NOMO-1 (cell line): ENCODE data around the gene ACTL8.

Experiments used
- DNase-seq, 2 experiments: peaks; one replicate each; lab custom pipeline; 2025; ENCODE audit not compliant: unreplicated experiment in 2 of 2; lab: John Stamatoyannopoulos, UW

The ACTL8 gene, protein sequence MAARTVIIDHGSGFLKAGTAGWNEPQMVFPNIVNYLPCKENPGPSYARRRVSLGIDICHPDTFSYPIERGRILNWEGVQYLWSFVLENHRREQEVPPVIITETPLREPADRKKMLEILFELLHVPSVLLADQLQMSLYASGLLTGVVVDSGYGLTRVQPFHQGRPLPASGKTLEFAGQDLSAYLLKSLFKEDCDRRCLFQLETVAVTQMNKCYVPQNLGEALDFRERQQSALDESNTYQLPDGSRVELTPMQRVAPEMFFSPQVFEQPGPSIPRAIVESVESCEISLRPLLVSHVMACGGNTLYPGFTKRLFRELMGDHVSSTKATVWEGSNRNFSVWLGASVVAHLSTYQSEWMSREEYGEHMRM

GRCh38 chr1:17755120-17755519 lies at the start of gene ACTL8:
TSS of gene ACTL8 (plus strand) at chr1:17755333. CDS start at chr1:17823009, 67,676 bp downstream.
- no peak for DNase-seq

DNA sequence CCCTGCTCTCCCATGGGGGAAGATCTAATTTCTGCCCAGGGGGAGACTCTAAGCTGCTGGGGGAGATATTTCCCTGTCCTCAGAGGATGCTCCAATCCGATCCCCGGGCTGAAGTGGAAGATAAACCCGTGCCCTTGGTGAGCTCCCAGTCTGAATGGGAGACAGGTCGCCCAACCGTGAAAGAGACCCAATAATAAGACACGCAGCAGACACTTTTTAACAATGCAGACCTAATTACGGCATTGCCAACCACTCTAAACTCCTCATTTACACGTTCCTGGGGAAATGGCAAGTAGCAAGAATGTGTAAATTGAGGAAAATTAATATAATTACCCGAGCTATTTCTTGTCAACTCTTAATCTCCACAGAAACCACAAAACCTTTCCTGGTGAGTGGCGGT lies 48.7 kb upstream of the ACTL8 start:
- DNase-seq: no peak

- no peak for DNase-seq
Measured at GRCh38 chr1:17709981-17710380, 45.2 kb upstream of the ACTL8 start.

DNA sequence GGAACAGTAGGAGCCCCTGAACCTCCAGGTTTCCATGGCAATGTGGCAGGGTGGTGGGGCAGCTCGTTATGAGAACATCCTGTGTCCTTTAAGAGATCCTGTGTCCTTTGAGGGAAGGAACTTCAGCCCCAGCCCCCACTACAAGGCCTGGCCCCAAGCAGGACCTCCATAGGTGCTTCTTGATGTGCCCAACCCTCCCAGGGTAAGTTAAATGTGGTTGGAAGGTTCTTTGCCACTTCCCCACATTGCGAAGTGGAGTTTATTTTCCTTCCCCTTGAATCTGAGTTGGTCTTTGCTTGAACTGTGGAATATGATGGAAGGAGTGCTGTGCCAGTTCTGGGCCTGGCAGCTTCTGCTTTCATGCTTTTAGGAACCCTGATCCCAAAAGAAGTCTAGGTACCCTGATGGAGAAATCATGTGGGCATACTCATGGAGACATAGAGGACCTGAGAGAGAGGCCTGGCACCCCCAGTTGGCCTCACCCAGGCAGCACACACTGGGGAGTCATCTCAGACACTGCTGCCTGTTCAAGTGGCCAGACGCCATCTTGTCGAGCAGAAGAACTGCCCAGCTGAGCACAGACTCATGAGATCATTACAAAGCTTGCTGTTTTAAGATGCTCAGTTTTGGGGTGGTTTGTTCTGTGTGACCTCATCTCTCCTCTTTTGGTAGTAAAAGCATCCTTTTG lies 44.1 kb upstream of the ACTL8 start:
- DNase-seq: no peak

- DNase-seq: no peak
Measured at GRCh38 chr1:17711577-17711910, 43.6 kb upstream of the ACTL8 start.

GRCh38 chr1:17711941-17712340 lies 43.2 kb upstream of the ACTL8 start:
- no peak for DNase-seq

DNA sequence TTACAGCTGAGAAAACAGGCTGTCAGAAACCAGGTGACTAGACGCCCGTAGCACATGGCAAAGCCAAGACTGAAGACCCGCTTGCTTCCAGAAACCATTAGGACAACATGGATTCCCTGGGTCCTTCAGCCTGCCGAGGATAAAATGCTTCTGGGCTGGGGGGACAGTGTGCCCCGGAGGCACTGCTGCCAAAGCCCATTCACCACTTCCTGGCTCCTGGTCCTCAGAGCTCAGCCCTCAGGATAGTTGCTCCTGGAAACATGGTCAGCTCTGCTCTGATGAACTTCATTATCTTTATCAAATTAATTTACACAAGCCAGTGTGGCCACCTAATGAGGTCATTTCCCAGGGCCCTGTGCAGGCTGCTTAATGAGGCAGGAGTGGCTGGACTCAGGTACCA lies 41.1 kb upstream of the ACTL8 start:
- no peak for DNase-seq

GRCh38 chr1:17717594-17718535 lies 37.3 kb upstream of the ACTL8 start:
- DNase-seq: no peak

DNA sequence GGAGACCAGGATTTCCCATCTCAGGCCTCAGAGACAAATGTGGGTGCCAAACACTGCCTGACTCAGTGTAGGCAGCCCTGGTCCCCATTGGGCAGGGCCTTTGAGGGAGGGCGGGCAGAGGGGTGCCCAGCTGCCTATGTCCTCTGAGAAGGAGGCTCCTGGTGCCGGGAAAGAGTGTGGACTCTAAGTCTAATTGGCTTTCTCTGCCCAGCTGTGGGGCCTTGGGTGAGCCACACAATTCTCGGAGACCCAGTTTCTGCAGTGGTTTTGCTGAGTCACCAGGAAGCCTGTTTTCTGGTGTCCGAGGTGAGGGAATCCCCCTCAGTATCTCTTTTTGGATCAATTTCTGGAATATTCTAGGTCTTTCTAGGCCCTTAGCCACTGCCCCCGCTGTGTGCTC lies 35.3 kb upstream of the ACTL8 start:
- DNase-seq: no peak

GRCh38 chr1:17721444-17721843 lies 33.7 kb upstream of the ACTL8 start:
- DNase-seq: no peak

DNA sequence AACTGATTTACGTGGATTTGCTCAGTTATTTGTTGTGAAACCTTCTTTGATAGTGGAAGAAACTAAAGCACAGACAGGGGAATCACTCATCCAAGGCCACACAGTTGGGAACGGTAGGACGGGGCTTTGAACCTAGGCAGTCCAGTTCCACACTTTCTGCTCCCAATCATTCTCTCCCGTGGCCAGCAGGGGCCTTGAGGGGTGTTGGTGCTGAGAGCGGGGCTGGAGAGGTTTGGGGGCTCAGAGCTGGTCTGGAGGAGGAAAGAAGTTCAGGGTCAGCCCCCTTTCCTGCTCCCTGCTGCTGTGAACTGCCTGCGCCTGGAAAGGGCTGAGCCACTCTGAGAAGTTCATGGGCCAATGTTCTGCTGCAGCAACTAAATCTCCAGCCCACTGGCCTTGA lies 31.4 kb upstream of the ACTL8 start:
- no peak for DNase-seq

DNA sequence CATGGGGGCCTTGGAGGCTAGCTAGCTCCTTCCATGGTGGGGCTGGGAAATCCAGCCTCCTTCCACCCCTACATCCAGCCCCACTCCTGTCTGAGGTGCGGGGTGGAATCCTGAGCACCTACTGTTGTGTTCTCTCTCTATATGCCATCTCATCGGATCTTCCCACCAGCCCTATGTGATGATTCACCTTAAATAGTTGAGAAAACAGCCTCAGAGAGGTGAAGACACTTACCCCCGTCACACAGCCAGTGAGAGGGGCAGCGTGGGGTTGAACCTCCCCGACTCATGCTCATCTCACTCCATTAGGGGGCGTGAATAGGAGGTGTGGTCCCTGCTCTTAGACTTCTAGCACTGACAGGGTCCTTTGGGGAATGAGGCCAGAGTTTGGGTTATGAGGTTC lies 31.0 kb upstream of the ACTL8 start:
- no peak for DNase-seq

DNA sequence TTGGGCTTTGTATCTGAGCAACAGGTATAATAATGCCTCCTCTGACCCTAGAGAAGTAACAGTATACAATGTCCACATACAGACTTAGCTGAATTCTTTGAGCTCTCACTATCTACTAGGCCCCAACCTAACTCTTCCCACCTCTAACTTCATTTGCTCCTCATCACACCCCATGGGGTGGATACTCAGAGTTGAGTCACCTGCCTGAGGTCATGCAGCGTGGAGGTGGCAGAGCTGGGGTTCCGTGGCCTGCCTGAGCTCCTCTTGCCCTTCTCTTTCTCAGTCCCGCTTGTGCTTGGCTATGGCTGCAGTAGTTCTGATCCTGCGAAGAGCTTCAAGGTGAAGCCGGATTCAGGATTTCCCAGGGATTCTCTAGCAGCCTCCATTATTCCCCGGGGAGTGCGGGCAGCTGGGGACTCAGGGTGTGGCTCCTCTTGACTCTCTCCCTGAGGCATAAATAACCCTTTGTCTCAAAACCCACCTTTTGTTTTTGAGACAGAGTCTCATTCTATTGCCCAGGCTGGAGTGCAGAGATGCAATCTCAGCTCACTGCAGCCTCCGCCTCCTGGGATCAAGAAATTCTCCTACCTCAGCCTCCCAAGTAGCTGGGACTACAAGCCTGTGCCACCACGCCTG lies 29.9 kb upstream of the ACTL8 start:
- DNase-seq: no peak

DNA sequence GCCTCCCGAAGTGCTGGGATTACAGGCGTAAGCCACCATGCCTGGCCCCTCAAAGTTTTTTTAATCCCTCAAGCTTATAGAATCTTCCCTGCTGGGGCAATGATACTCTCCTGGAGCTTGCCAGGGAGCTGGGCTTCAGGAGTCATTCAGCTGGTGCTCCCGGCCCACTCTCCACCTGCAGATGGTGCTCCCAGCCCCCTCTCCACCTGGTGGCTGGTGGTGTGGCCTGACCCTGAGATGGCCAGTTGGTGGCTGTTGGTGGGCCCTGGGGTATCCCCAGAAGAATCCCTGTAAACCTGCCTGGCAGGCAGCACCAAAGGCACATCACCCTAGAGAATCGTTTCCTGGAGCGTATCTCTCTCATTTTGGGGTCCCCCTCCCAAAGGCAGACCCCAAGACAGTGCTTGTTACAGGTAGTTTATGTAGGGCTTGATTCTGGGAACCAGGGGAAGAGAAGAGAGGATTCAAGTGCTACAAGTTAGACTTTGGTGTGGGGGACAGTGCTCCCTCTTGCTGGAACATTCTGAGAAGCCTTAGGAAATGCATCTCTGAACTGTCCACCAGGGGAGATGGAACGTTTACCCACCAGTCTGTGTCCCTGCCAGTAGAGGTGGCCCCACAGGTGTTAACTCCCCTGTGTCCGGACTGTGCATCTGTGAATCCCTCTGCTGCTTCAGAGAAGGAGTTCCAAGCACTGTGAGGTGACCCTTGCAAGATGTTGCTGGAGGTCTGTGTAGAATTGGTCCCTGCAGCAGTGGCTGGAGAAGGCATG lies 29.1 kb upstream of the ACTL8 start:
- DNase-seq: no peak

GRCh38 chr1:17728123-17728712 lies 26.9 kb upstream of the ACTL8 start:
- DNase-seq: no peak

DNA sequence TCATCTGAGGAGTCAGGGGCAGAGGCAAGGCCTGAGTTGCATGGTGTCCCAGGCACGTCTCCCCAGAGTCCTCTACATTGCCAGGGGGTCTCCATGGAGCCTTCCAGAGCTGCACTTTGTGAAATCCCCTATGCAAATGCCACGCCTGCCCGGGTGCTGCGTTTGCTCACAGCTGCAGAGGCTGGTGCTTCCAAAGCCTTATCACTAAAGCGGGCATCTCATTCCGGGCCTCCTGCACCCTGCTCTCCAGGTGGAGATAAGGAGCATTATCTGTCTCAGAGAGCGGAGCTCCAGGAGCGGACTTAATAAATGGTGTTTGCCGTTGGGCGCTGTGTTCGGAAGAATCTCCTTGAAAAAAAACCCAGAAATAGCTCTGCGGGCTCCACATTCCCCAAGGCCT lies 25.9 kb upstream of the ACTL8 start:
- DNase-seq: no peak

DNA sequence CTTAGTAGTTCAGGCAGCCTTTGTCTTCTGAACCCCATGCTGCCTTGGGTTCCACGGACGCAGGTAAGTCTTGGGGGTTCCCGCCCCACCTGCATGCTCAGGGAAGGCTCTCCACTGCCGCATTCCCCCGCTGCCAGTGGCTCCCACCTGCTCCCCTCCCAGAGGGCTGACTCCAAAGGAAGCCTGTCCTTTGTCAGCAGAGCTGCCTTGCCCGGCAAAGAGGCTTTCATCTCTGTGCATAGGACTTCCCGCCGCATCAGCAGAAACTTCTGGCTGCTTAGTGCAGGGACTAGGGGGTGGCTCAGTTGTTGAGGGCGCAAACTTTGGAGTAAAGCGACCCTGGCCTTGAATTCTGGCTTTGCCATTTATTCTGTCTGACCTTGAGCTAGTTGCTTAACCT lies 25.2 kb upstream of the ACTL8 start:
- no peak for DNase-seq

GRCh38 chr1:17731460-17731859 lies 23.7 kb upstream of the ACTL8 start:
- no peak for DNase-seq

DNA sequence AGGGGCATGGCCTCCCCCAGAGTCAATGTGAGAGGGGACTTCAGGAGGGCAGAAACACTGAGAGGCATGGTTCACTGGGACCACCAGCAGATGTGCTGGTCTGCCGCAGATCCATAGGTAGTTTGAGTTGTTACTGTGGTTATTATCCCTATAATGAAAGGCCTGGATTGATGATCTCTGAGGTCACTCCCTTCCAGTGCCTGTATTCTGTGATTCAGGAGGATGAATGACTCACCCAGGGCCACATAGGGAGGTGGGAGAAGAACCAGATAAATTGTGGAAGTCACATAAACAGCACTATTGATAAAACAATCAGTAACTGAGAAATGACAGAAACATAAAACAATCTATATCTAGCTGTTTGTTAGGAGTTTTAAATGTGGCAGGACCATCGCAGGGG lies 22.7 kb upstream of the ACTL8 start:
- DNase-seq: no peak

DNA sequence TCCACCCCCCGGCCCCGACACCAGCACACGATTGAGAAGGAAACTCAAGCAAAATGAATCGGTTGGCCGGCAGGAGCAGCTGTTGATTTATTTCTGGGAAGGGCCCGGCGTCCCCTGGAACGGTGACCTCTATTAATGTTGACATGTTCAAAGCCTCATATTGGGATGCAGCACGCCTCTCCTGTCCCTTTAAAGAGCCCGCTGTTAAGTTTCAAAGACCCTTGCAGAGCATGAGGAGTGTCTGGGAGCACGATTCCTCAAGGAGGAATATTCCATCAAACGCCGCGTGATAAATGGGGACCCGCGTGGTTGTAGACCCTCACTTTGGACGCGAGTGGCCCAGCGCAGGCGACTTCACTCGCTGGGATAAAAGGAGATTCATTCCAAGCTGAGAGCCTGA lies 21.5 kb upstream of the ACTL8 start:
- DNase-seq: no peak
